Kidney (tissue), 14 donors: ENCODE measurements around the gene RPS19BP1. TPM values are rescaled to one million over a fixed set of nuclear protein-coding genes. Genes with fewer than 3 reads are reported as not detected.

Experiments used
- DNase-seq, 5 donors: peaks; one replicate each; pipeline ENCODE4 v3.0.0-alpha.2; 2013 to 2020
- FAIRE-seq: peaks from 2 replicates; lab custom pipeline; 2012; peaks lifted over from hg19 to GRCh38; lab: Jason Lieb, UNC
- H3K27ac ChIP-seq, 2 donors: one replicate each; pipeline ENCODE4 v1.7.0; 2013; ENCODE audit warnings: low read depth in 2 of 2, low read length in 2 of 2, inconsistent platforms in 1 of 2
- H3K27me3 ChIP-seq: one replicate; pipeline ENCODE4 v1.7.1; 2013; ENCODE audit warnings: low read length, inconsistent platforms; ENCODE audit not compliant: control insufficient read depth, insufficient read depth
- H3K36me3 ChIP-seq, 3 donors: one replicate each; pipeline versions ENCODE4 v1.7.0 to v1.7.1; 2013; ENCODE audit warnings: low read length in 3 of 3, control low read depth in 1 of 3, inconsistent platforms in 1 of 3; ENCODE audit not compliant: insufficient read depth in 3 of 3, control insufficient read depth in 2 of 3
- H3K4me1 ChIP-seq, 3 donors: one replicate each; pipeline versions ENCODE4 v1.7.0 to v1.7.1; 2013; ENCODE audit warnings: low read length in 3 of 3, inconsistent platforms in 1 of 3, low read depth in 1 of 3; ENCODE audit not compliant: control insufficient read depth in 2 of 3, insufficient read depth in 2 of 3
- H3K4me3 ChIP-seq, 3 donors: one replicate each; pipeline versions ENCODE4 v1.7.0 to v1.8.1; 2013; ENCODE audit warnings: low read length in 3 of 3, control low read depth in 1 of 3, inconsistent platforms in 1 of 3
- H3K9ac ChIP-seq, 3 donors: one replicate each; pipeline versions ENCODE4 v1.7.0 to v1.7.1; 2013; ENCODE audit warnings: low read length in 3 of 3, control low read depth in 1 of 3, inconsistent platforms in 1 of 3
- H3K9me3 ChIP-seq, 3 donors: one replicate each; pipeline versions ENCODE4 v1.7.0 to v1.7.1; 2013; ENCODE audit warnings: low read length in 3 of 3, control low read depth in 1 of 3, inconsistent platforms in 1 of 3; ENCODE audit not compliant: control insufficient read depth in 2 of 3, insufficient read depth in 1 of 3
- CTCF ChIP-seq: IDR thresholded peaks from 3 replicates; pipeline ENCODE4 v1.5.1; 2012; ENCODE audit warnings: mild to moderate bottlenecking, moderate library complexity, borderline replicate concordance; ENCODE audit not compliant: insufficient read depth; ENCODE audit errors: extremely low read depth
- intact Hi-C: fragments of 100-400 bp; cut with DNase I; formaldehyde crosslinking; loops from one replicate; pipeline ENCODE4 v1.11.1; 2022
- polyA plus RNA-seq: library from polyadenylated mRNA; stranded (reverse); fragments of 350-450 nt; fragmentation: Illumina TruSeq; extraction: RNeasy Lipid Tissue Mini Kit (QIAGEN cat#74804); gene quantifications from one replicate; pipeline ENCODE4 v1.2.3, GENCODE V29; 2014; ENCODE audit warnings: low read depth, low replicate concordance; ENCODE audit not compliant: insufficient read depth
- total RNA-seq: library from RNA; stranded (reverse); fragmentation: NEBNext Ultra II Directional; extraction: Animal tissue kit (Norgen Biotek cat#: 25700); gene quantifications from one replicate; pipeline ENCODE4 v1.2.1, GENCODE V29; 2021
- donor health status: control.
- donor health status: control.
- donor health status: control.
- donor health status: control.
- donor health status: control.
- donor health status: DM: yes; HTN: yes; CAD: no.
- donor health status: Normal renal cell carcinoma (clear cell type).

The RPS19BP1 gene
- total and polyA plus RNA-seq, 2 donors from 2014 or later, result 51.8 to 180 TPM

DNA sequence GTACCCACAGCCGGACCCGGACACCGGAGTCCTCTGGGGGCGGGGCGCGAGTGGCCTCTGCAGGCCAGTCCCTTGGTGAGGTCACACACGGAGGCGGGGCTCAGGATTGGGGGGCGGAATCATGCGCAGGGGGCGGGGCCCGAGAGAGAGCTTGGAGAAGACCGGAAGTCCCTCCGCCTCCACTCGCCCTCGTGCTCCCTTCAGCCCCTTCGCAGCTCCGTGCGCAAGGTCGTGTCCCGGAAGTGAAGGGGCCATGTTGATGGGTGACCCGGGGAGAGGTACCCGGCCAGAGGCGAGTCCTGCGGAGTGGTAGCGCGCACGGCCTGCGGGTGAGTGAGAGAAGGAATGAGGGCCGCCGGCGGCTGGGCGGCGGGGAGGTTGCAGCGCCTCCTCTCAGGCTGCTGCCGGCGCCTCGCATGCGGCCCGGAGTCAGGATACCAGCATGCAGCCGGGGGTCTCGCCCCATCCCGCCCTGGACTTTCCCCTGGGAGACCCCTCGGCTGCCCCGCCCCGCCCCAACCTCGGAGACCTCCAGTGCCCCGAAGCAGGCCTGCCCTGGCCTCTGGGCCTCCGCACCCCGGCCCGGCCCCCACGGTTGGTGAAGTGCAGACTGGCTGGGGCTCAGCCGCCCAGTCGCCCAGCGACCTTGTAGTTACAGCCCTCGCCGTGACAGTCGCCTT, 30.3 kb downstream of the RPS19BP1 start, which contains the start of gene MIEF1:
Gene MIEF1 (plus strand): TSS at position 182 of the 680 bp plus-strand sequence. CDS start 9,005 bp downstream, outside the sequence.
- FAIRE-seq, result peak; percentile 53
- H3K27ac ChIP-seq, result peak within 1 kb of the TSS; percentile 87 to 92

GRCh38 chr22:39501644-39502108, 30.9 kb downstream of the RPS19BP1 start:
- Histone ChIP-seq H3K27ac (peak overlapping the region; percentile 87 to 92), H3K9me3 (no peaks in the 10 kb centered on the region), H3K36me3 (peaks cover 8 to 21% (median 19%) of the 10 kb centered on the region in 3 donors), H3K4me1 (peaks cover 0 to 23% (median 20%) of the 10 kb centered on the region in 3 donors), H3K4me3 (peak overlapping the region; percentile 33 to 77 (median 46)), H3K9ac (peak overlapping the region; percentile 14 to 89 (median 33)), H3K27me3 (no peaks in the 10 kb centered on the region)
- intact Hi-C loops, result no loop called here
- no peak for FAIRE-seq
- TF ChIP-seq CTCF, result no peak
- DNase-seq, result no peak

More for the DNA sequence above, 30.3 kb downstream of the RPS19BP1 start, which contains the start of gene MIEF1:
- peaks cover 0 to 23% (median 20%) of the 10 kb centered on the region in 3 donors for H3K4me1 ChIP-seq
- no peaks in the 10 kb centered on the region for H3K27me3 ChIP-seq
- TF ChIP-seq CTCF, result no peak
- peak; percentile 98 to 99 (median 99) for DNase-seq
- peak within 1 kb of the TSS; percentile 77 to 92 (median 83) for H3K4me3 ChIP-seq
- H3K9me3 ChIP-seq, result no peaks in the 10 kb centered on the region
- intact Hi-C loops, result no loop called here
- H3K9ac ChIP-seq, result peak within 1 kb of the TSS; percentile 71 to 89 (median 81)
- H3K36me3 ChIP-seq, result peaks cover 10 to 24% (median 19%) of the 10 kb centered on the region in 3 donors

GRCh38 chr22:39500101-39500500, 32.4 kb downstream of the RPS19BP1 start:
- H3K4me1 ChIP-seq, result peaks cover 0 to 23% (median 20%) of the 10 kb centered on the region in 3 donors
- peak in 1 of 5 donors; percentile 63 for DNase-seq
- intact Hi-C loops, result no loop called here
- H3K9ac ChIP-seq, result no peak overlapping the region
- peaks cover 4 to 5% (median 5%) of the 10 kb centered on the region in 3 donors for H3K36me3 ChIP-seq
- TF ChIP-seq CTCF, result no peak
- H3K4me3 ChIP-seq, result no peak overlapping the region
- FAIRE-seq, result no peak
- H3K9me3 ChIP-seq, result no peaks in the 10 kb centered on the region
- H3K27ac ChIP-seq, result peak overlapping the region; percentile 87 to 92
- H3K27me3 ChIP-seq, result no peaks in the 10 kb centered on the region
